ENCODE results near the gene ATRIP.

ATRIP gene

DNA sequence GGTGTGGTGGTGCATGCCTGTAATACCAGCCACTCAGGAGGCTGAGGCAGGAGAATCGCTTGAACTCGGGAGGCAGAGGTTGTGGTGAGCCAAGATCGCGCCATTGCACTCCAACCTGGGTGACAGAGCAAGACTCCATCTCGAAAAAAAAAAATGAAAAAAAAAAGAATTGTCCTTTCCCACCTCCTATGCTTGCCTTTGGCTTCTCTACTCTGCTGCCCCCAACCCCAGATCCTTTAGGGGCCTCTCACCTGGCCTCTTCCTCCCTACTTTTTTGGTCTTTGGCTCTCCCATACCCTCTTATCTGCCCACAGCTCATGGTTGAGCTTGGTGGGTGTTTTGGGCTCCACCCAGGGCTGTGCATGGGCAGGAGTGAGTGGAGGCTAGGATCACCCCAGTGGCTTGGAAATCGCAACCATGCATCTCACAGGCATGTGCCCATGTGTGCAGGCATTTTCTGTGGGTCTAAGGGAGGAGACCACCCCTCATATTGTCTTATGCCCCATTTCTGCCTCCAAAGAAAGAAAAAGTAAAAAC, 59.5 kb downstream of the ATRIP start:
- no peak for DNase-seq

DNA sequence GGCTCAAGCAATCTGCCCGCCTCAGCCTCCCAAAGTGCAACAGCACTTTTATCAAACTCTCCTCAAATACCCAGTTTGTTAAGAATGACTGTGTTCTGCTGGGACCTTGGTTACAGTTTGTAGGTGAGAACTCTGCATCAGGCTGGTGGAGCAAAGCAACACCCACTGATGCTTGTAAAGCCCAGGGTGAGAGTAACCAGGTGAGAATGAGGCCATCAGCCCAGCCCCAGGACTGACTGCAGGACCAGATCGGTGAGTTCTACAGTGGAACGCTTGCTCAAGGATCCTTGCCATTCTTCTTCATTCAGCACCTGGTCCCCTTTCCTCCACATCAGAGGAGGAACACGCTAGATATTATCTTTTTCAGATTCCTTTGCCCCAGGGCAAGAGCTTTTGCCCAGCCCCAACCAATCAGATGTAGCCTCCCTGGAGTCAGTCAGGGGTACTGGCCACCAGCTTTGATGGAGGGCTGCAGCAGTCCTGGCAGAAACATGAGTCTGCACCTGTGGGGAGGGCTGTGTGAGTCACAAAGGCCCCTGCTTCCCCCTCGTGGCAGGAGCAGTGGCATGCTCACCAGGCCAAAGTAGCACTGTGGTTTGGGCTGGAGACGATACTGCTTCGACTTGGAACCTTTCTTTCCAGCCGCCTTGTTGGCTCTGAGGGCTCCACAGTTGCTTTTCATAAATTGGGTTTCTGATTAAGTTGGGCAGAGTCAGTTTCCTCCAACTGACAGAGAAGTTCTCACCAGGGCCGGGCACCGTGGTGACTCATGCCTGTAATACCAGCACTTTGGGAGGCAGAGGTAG, 60.9 kb downstream of the ATRIP start:
- peak in 1 of 2 donors; percentile 66 for DNase-seq

DNA sequence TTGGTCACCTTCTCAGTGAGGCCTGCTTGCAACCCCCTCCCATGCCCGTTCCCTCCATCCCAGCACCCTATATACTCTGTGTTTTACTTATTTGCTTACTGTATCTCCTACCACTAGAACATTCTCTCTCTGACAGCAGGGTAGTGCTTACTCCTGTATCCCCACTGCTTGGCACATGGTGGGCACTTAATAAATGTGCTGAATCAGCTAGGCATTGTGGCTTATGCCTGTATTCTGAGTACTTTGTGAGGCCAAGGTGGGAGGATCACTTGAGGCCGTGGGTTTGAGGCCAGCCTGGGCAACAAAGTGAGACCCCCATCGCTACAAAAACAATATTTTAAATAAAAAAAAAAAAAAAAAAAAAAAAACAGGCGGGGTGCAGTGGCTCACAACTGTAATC, 65.0 kb downstream of the ATRIP start:
- no peak for DNase-seq

DNA sequence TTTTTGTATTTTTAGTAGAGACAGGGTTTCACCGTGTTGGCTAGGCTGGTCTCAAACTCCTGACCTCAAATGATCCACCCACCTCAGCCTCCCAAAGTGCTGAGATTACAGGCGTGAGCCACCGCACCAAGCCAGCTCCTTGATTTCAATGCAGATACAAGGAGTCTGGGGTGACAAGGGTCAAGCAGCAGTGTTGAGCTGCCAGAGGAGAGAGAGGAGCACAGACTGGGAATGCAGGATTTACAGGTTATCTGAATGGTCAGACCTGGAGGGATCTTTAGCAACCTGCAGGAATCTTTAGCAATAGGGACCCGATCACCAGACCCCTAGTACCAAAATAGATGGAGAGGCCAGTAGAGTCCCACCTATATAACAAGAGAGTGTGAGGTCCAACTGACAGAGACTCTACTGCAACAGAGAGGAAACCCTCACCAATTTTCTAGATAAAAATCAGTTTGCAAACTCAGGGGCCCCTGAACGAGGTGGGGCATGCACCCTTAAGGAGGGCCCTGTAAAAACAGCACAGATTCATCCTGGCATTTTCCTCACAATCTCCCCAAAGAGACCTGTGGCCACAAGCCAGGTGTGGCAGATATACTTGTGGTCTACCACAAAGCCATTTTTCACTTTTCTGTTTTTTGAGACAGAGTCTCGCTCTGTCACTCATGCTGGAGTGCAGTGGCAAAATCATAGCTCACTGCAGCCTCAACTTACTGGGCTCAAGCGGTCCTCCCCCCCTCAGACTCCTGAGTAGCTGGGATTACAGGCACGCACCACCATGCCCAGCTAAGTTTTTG, 68.1 kb downstream of the ATRIP start:
- no peak for DNase-seq
